DMS 273 treated with DMSO at 0.1 percent for 48 hours (cell line): ENCODE data around the gene NHERF2.

Experiments used
- DNase-seq: peaks from one replicate; lab custom pipeline; 2025; lab: John Stamatoyannopoulos, UW

NHERF2 gene

GRCh38 chr16:1991135-1991551 lies 35.6 kb upstream of the NHERF2 start:
- no peak for DNase-seq

- no peak for DNase-seq
These were observed 35.1 kb upstream of the NHERF2 start for GRCh38 chr16:1991588-1991947.

- DNase-seq = no peak
These were observed 34.6 kb upstream of the NHERF2 start for GRCh38 chr16:1991948-1992703.

GRCh38 chr16:1992704-1993317 lies 33.9 kb upstream of the NHERF2 start:
- no peak for DNase-seq

- DNase-seq = no peak
These were observed 33.0 kb upstream of the NHERF2 start for GRCh38 chr16:1993731-1994131.

- no peak for DNase-seq
These were observed 29.0 kb upstream of the NHERF2 start for GRCh38 chr16:1997494-1998359.

- no peak for DNase-seq
These were observed 28.3 kb upstream of the NHERF2 start for GRCh38 chr16:1998360-1998835.

- DNase-seq = no peak
These were observed 27.6 kb upstream of the NHERF2 start for GRCh38 chr16:1998852-1999801.

DNA sequence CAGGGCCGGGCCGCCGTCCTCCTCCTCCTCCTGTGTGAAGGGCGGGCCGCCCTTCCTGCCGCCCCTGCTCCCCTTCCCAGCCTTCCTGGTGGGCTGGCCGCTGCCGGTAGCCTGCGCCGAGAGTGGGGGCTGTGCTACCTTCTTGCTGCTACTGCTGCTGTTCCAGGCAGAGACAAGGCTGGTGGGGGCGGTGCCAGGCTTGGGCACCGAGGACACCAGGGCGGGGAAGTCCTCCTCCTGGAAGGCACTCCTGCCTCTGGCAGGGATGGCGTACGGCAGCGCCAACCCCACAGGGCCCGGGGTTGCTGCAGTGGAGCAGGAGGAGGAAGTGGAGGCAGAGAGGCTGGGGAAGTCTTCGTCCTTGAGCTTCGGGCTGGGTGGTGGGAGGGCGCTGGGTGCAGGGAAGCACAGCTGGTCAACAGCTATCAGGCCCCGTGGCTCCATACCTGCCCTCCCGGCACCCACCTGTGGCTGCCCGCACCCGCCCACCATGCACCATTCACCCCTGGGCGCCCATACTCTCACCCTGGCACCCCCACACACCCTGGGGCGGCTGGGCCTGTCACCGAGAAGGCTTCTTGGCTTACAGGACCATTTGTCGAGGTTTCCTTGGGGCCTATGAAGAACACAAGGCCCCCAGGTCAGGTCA lies 26.7 kb upstream of the NHERF2 start:
- DNase-seq = no peak

DNA sequence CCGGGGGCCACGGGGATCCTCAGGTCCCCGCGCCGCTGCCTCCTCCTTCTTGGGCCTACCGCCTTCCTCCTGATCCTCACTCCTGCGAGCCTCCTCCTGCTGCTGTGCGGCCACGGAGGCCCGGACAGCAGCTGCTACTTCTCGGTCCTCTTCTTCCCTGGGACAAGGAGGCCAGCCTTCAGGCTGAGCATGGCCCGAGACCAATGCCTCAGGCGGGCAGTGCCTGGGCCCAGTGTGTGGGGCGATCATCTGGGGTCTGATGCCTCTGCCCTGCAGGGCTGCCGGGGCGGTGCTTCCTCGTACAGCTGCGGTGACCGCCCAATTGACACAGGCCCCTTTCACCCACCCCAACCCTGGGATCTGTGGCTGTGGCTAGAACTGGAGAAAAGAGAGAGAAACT lies 25.7 kb upstream of the NHERF2 start:
- no peak for DNase-seq

- DNase-seq = no peak
These were observed 25.0 kb upstream of the NHERF2 start for GRCh38 chr16:2001456-2002355.

GRCh38 chr16:2002406-2003230 lies 24.1 kb upstream of the NHERF2 start:
- DNase-seq = no peak

GRCh38 chr16:2003231-2003826 lies 23.4 kb upstream of the NHERF2 start:
- no peak for DNase-seq

- peak; percentile 91 for DNase-seq
These were observed 22.7 kb upstream of the NHERF2 start for GRCh38 chr16:2003827-2004641.

GRCh38 chr16:2004795-2005517 lies 21.7 kb upstream of the NHERF2 start:
- DNase-seq = no peak

DNA sequence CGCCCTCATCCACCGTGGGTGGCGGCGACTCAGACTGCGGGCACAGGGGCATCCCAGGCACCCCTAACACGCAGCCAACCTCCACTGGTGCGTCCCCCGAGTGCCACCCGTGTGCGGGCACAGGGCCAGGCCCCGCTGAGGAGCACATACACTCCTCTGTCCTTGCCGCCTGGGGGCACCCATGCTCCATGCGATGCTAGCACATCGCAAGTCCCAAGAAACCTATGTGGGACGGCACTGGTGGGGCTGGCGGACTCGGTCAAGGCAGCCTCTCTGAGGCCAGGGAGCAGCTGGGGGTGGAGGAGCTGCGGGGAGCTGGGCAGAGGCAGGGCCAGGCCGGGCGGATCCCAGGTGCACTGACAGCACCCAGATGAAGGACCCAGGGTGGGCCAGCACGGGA lies 21.1 kb upstream of the NHERF2 start:
- DNase-seq = no peak

- no peak for DNase-seq
These were observed 20.4 kb upstream of the NHERF2 start for GRCh38 chr16:2006317-2006716.
